SK-N-SH (cell line): ENCODE data around the gene ZIC2. TPM values are rescaled to one million over a fixed set of nuclear protein-coding genes. Genes with fewer than 3 reads are reported as not detected.
A peak's percentile ranks its signal among the peaks of the same experiment; 100 is the strongest.

ENCODE experiments used
- CTCF ChIA-PET: fragments of 300-600, 350-600 bp; formaldehyde crosslinking; extraction: SDS; loops from one replicate; lab custom pipeline; 2021; lab: Yijun Ruan, JAX
- POLR2A ChIA-PET: fragments of 350-600 bp; sonication (Branson Sonifier 250); formaldehyde crosslinking; extraction: SDS; loops from one replicate; lab custom pipeline; 2020; ENCODE audit warnings: antibody characterized with exemption, inconsistent platforms; lab: Yijun Ruan, JAX
- DNase-seq: peaks from one replicate; pipeline ENCODE4 v3.0.0; 2012
- H2AFZ ChIP-seq: fragments of 200-600 bp; sonication (generic); 2 replicates; pipeline ENCODE4 v1.8.1; 2016; ENCODE audit warnings: antibody characterized with exemption, mild to moderate bottlenecking, low read depth
- H3F3A ChIP-seq: fragments of 200-600 bp; sonication (generic); replicated peaks from 2 replicates; pipeline ENCODE3; 2016; ENCODE audit warnings: antibody characterized with exemption, mild to moderate bottlenecking; ENCODE audit not compliant: insufficient read depth
- H3K27ac ChIP-seq, 2 experiments: fragments of 200-500 bp in 1 of 2; fragments of 200-600 bp in 1 of 2; sonication (Bioruptor generic) in 1 of 2; sonication (generic), shearing (Covaris generic) in 1 of 2; 2 replicates each; pipeline versions ENCODE4 v1.5.1 to v1.6.1; 2014 to 2016; ENCODE audit warnings: low read depth in 2 of 2, inconsistent platforms in 1 of 2, low read length in 1 of 2, mild to moderate bottlenecking in 1 of 2, mixed read lengths in 1 of 2
- H3K27me3 ChIP-seq: fragments of 200-600 bp; sonication (generic), shearing (Covaris generic); 2 replicates; pipeline ENCODE4 v1.6.1; 2016; ENCODE audit warnings: mixed run types; ENCODE audit not compliant: insufficient read depth
- H3K36me3 ChIP-seq, 2 experiments: fragments of 200-500 bp in 1 of 2; fragments of 200-600 bp in 1 of 2; sonication (Bioruptor generic) in 1 of 2; sonication (generic) in 1 of 2; replicated peaks in 1 of 2; 2 replicates each; pipeline versions ENCODE3 to v1.5.1; 2014 to 2016; ENCODE audit warnings: low read length in 1 of 2, mild to moderate bottlenecking in 1 of 2; ENCODE audit not compliant: insufficient read depth in 2 of 2, control insufficient read depth in 1 of 2
- H3K4me1 ChIP-seq, 2 experiments: fragments of 200-500 bp in 1 of 2; fragments of 200-600 bp in 1 of 2; sonication (Bioruptor generic) in 1 of 2; sonication (generic), shearing (Covaris generic) in 1 of 2; 2 replicates each; pipeline versions ENCODE4 v1.5.1 to v1.6.1; 2014 to 2016; ENCODE audit warnings: low read depth in 1 of 2, low read length in 1 of 2, mixed run types in 1 of 2; ENCODE audit not compliant: insufficient read depth in 2 of 2, control insufficient read depth in 1 of 2
- H3K4me2 ChIP-seq: fragments of 200-600 bp; sonication (generic), shearing (Covaris generic); 2 replicates; pipeline ENCODE4 v1.6.1; 2017; ENCODE audit warnings: mixed run types
- H3K4me3 ChIP-seq, 2 experiments: fragments of 200-500 bp in 1 of 2; fragments of 200-600 bp in 1 of 2; sonication (Bioruptor generic) in 1 of 2; sonication (generic), shearing (Covaris generic) in 1 of 2; 2 replicates each; pipeline versions ENCODE4 v1.5.1 to v1.8.1; 2014 to 2016; ENCODE audit warnings: low read depth in 2 of 2, inconsistent platforms in 1 of 2, low read length in 1 of 2, mild to moderate bottlenecking in 1 of 2, mixed read lengths in 1 of 2, moderate library complexity in 1 of 2
- H3K79me2 ChIP-seq: fragments of 200-600 bp; sonication (generic); 2 replicates; pipeline ENCODE4 v1.8.1; 2017; ENCODE audit warnings: mild to moderate bottlenecking; ENCODE audit not compliant: insufficient read depth
- H3K9ac ChIP-seq: fragments of 200-600 bp; sonication (generic); 2 replicates; pipeline ENCODE4 v1.6.1; 2017; ENCODE audit warnings: mixed run types
- H3K9me2 ChIP-seq: fragments of 200-600 bp; sonication (generic); 2 replicates; pipeline ENCODE4 v1.6.1; 2017; ENCODE audit warnings: mixed run types
- H3K9me3 ChIP-seq: fragments of 200-600 bp; sonication (generic); 2 replicates; pipeline ENCODE4 v1.6.1; 2017; ENCODE audit warnings: mixed run types, mild to moderate bottlenecking, moderate library complexity
- H4K20me1 ChIP-seq: fragments of 200-600 bp; sonication (generic); 2 replicates; pipeline ENCODE4 v1.6.1; 2017; ENCODE audit warnings: mild to moderate bottlenecking, mixed run types; ENCODE audit not compliant: insufficient read depth
- ELF1 ChIP-seq: IDR thresholded peaks from 2 replicates; pipeline ENCODE4 v1.4.0; 2012
- EP300 ChIP-seq, 2 experiments: IDR thresholded peaks; 2 replicates each; pipeline versions ENCODE4 v1.4.0 to v1.6.1; 2012; ENCODE audit warnings: borderline replicate concordance in 1 of 2, low read depth in 1 of 2, low read length in 1 of 2
- EZH2phosphoT487 ChIP-seq: fragments of 200-600 bp; sonication (generic); IDR thresholded peaks from 2 replicates; pipeline ENCODE4 v1.6.1; 2017; ENCODE audit warnings: low read depth, mixed run types, mild to moderate bottlenecking, antibody characterized with exemption, moderate library complexity, borderline replicate concordance
- FOSL2 ChIP-seq: IDR thresholded peaks from 2 replicates; pipeline ENCODE4 v1.4.0; 2012; ENCODE audit warnings: low read depth, mild to moderate bottlenecking, moderate library complexity, borderline replicate concordance
- FOXJ3 ChIP-seq: sonication (generic); formaldehyde crosslinking; IDR thresholded peaks from 2 replicates; pipeline ENCODE4 v1.5.1; 2020; ENCODE audit warnings: mild to moderate bottlenecking, missing genetic modification reagents
- GATA2 ChIP-seq: sonication (generic); formaldehyde crosslinking; IDR thresholded peaks from 2 replicates; pipeline ENCODE4 v1.5.0; 2020; ENCODE audit warnings: mild to moderate bottlenecking, missing genetic modification reagents
- MEF2A ChIP-seq: IDR thresholded peaks from 2 replicates; pipeline ENCODE4 v1.4.0; 2012; ENCODE audit warnings: low read depth, borderline replicate concordance
- MXI1 ChIP-seq: IDR thresholded peaks from 2 replicates; pipeline ENCODE4 v1.6.1; 2012; ENCODE audit warnings: mild to moderate bottlenecking, low read depth, low read length, improper control_type of control experiment
- NFIC ChIP-seq: IDR thresholded peaks from 2 replicates; pipeline ENCODE4 v1.4.0; 2012; ENCODE audit warnings: borderline replicate concordance
- POLR2AphosphoS5 ChIP-seq: IDR thresholded peaks from 2 replicates; pipeline ENCODE4 v1.6.1; 2012; ENCODE audit warnings: low read depth, low read length
- RAD21 ChIP-seq: IDR thresholded peaks from 2 replicates; pipeline ENCODE4 v1.6.1; 2012; ENCODE audit warnings: mild to moderate bottlenecking, low read length
- RCOR1 ChIP-seq: fragments of 150-350 bp; IDR thresholded peaks from 2 replicates; pipeline ENCODE4 v1.6.1; 2017; ENCODE audit warnings: antibody characterized with exemption, low read length
- RXRA ChIP-seq: IDR thresholded peaks from 2 replicates; pipeline ENCODE4 v1.4.0; 2012; ENCODE audit warnings: low read depth, mild to moderate bottlenecking, borderline replicate concordance
- TAF1 ChIP-seq: IDR thresholded peaks from 2 replicates; pipeline ENCODE4 v1.6.1; 2012; ENCODE audit warnings: low read depth, mild to moderate bottlenecking, low read length, moderate library complexity, borderline replicate concordance
- YY1 ChIP-seq: IDR thresholded peaks from 2 replicates; pipeline ENCODE4 v1.4.0; 2012; ENCODE audit warnings: low read depth, mild to moderate bottlenecking
- WGBS: methylation state at CpG from one replicate; pipeline ENCODE4 v1.1.6; 2017; ENCODE audit warnings: low lambda C conversion rate; 5-methylcytosine and 5-hydroxymethylcytosine counted together
- polyA plus RNA-seq, 3 experiments: library from polyadenylated mRNA; depleted of rRNA; stranded (reverse); fragments of >200 nt; gene quantifications; 2 replicates each; pipeline ENCODE4 v1.2.3, GENCODE V29; 2012

The ZIC2 gene
- polyA plus RNA-seq, 1 of the 3 experiments (the other 2 are of a cell fraction) = not detected

DNA sequence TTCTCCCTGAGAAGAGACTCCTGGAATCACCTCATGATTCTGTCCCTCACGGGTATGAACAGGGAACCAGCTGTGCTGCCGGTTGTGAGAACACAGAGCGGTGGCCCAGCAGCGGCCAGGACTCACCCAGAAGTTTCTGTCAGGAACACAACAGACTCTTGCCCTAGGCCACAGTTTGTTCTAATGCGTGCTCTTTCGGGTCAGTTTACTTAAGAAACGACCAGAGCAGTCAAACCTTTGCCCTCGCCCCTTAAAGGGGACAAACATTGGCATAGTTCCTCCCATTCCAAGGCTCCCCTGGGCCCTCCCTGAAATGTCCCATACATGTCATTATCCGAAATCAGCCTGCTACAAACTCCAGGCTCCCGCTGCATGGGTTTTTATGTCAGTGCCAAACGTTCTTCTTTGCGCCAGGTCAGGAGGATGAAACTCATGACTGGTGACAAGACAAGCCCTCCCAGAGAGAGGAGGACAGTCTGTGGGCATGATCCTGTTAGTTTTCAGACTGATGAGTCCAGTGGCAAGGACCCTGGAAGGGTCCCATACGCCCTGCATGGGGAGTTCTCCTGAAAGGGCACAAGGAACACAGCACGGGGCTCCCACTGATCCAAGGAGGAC lies 28.3 kb upstream of the ZIC2 start:
- Histone ChIP-seq H3K4me2 (no peak overlapping the region), H3K79me2 (no peaks in the 10 kb centered on the region), H3K9me2 (no peaks in the 10 kb centered on the region), H4K20me1 (no peaks in the 10 kb centered on the region), H3K4me1 (peaks cover 0 to 5% of the 10 kb centered on the region in 2 experiments; a peak in 1 of 4 replicates), H3F3A (no peaks in the 10 kb centered on the region), H2AFZ (no peak overlapping the region), H3K4me3 (no peak overlapping the region), H3K27ac (no peak overlapping the region), H3K9me3 (no peaks in the 10 kb centered on the region), H3K36me3 (no peaks in the 10 kb centered on the region), H3K27me3 (peaks cover 100% of the 10 kb centered on the region), H3K9ac (no peak overlapping the region)
- WGBS = 13% methylated on average over 12 of the region's 14 CpGs
- no peak for DNase-seq
- no peak for TF ChIP-seq MXI1
- TF ChIP-seq RAD21 = no peak
- no peak for TF ChIP-seq NFIC
- no peak for TF ChIP-seq YY1
- ChIA-PET CTCF (interaction anchor here (0.8 kb wide), 1 partner anchor 11 kb away, joined by 4 read pairs; no protein-coding TSS in a partner anchor), POLR2A (no interaction called here)

DNA sequence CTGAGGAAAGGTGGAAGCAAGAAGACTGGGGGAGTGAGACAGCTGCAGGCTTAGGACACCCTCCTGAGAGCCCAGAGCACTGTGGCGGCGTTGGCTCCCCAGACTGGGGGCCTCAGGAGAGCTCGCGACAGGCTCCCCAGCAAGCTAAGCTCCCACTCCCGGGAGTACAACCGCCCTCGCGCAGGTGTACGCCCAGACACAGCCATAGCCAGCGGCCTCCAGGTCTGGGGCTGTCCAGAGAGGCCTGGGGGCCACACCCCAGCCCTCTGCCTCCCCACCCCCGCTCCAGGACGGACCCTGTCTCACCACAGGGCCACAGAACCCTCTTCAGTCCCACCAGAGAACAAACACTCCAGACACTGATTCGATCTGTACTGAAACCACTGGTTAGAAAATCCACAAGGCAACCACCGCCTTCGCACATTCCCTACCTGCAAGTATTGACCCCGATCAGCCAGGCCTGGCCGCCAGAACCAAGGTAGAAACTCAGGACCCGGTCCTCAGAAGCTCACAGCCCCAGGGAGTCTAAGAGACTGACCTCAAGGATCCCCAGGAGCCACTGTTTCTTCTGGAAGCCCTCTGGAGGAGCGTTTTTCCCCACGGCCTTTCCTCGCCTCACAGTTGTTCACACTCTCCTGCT lies 26.4 kb upstream of the ZIC2 start:
- H3K9ac ChIP-seq = no peak overlapping the region
- H3K4me1 ChIP-seq = peaks cover 0 to 5% of the 10 kb centered on the region in 2 experiments; a peak in 1 of 4 replicates
- H4K20me1 ChIP-seq = no peaks in the 10 kb centered on the region
- no peak overlapping the region for H2AFZ ChIP-seq
- no peak for TF ChIP-seq EZH2phosphoT487
- no peak for TF ChIP-seq MXI1
- no peak for TF ChIP-seq RCOR1
- no peak for TF ChIP-seq MEF2A
- TF ChIP-seq GATA2 (CRISPR knock-in tag) = no peak
- TF ChIP-seq EP300 (IDR thresholded peaks at IDR 0.05; ENCODE audit: borderline replicate concordance in 1 of 2, low read depth in 1 of 2, low read length in 1 of 2) = no peak
- TF ChIP-seq RXRA = no peak
- no peak for TF ChIP-seq POLR2AphosphoS5
- no peak for TF ChIP-seq RAD21
- no peak for TF ChIP-seq FOSL2
- no peak for TF ChIP-seq TAF1
- TF ChIP-seq FOXJ3 (CRISPR knock-in tag) = no peak
- TF ChIP-seq ELF1 = no peak
- WGBS = 20% methylated on average over 12 of the region's 21 CpGs
- H3K27ac ChIP-seq = no peak overlapping the region
- H3K27me3 ChIP-seq = peaks cover 100% of the 10 kb centered on the region
- no peaks in the 10 kb centered on the region for H3K79me2 ChIP-seq
- ChIA-PET CTCF (no interaction called here), POLR2A (interaction anchor here (1.2 kb wide), 1 partner anchor 14 kb away, joined by 3 read pairs; no protein-coding TSS in a partner anchor)
- H3K9me2 ChIP-seq = no peaks in the 10 kb centered on the region
- H3K4me2 ChIP-seq = 0 out of 2 replicates have a peak overlapping the region, but pooled peaks have one; percentile 38
- H3K9me3 ChIP-seq = no peaks in the 10 kb centered on the region
- H3F3A ChIP-seq = no peaks in the 10 kb centered on the region
- H3K4me3 ChIP-seq = no peak overlapping the region
- H3K36me3 ChIP-seq = no peaks in the 10 kb centered on the region
- no peak for DNase-seq
